Raji (cell line): ENCODE measurements around the gene FOXK2.

Experiments
- POLR2A ChIP-seq: IDR thresholded peaks from 2 replicates; pipeline ENCODE4 v1.6.1; 2011; ENCODE audit warnings: low read depth, low read length, control low read depth; ENCODE audit not compliant: insufficient read depth

Gene FOXK2

DNA sequence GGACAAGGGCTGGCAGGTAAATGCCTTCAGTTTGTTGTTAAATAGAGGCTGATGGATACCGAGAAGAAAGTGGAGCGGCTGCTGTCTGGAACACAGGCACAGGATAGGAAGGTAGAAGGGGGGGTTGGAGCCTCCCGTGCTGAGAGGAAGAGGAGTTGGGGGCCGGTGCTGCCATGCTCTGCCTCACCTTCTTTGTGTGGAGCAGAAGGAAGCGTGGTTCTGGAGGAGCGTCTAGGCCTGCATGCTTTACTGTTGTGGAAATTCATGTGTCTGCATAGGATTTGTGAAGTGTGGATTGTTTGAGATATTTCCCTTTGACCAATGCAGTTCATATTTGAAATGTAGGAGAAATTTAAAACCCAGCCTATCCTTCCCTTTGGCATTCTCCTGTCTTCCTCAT lies 52.3 kb downstream of the FOXK2 start:
- TF ChIP-seq POLR2A, result no peak

DNA sequence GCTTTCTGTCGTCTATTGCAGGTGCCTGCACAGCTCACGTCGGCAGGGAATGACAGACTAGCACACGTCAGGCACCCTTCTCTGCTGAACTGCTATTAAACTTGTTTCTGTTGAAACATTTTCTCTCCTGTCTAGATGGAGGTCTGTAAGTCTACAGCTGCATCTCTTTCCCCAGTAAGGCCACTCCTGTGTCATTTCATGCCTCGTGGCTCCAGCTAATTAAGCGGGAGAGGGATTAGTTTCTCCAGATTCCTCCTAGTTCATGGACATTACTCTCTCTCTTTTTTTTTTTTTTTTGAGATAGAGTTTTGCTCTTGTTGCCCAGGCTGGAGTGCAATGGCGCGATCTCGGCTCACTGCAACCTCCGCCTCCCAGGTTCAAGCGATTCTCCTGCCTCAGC lies 54.5 kb downstream of the FOXK2 start:
- TF ChIP-seq POLR2A, result no peak

DNA sequence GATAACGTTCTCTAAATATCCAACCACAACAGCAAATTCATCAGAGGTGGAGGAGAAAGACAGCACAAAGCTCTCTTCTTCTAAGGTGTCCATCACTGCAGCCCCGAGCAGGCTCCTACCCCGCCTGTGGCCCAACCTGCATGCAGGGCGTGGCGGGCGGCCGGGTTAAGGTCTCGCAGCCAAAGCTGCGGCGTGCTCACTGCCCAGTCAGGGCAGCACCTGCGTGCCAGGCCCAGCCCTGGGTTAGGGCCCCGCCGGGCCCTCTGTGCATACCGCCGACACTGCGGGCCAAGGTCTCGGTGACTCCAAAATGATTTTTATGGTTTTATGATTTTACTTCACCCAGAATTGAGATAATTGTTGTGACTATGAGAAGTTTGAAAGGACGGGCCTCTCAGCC lies 57.8 kb downstream of the FOXK2 start:
- no peak for TF ChIP-seq POLR2A

DNA sequence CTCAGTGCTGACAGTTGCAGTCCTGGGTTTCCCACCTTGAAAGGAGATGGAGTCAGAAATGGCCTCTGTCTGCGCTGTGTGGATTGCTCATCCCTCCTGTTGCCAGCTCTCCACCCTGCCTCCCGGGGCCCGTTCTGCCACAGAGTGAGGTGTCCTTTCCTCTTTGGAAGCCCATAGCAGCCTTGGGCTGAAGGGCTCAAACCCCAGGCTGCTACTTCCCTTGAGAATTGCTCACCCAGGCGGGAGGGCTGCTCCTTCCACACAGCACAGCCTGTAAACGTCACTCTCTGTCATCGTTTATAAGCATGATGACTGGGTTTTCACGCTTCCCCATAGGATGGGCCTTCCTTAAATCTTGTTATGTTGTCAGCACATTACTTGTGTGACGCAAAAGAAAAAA lies 62.7 kb downstream of the FOXK2 start:
- TF ChIP-seq POLR2A, result no peak

DNA sequence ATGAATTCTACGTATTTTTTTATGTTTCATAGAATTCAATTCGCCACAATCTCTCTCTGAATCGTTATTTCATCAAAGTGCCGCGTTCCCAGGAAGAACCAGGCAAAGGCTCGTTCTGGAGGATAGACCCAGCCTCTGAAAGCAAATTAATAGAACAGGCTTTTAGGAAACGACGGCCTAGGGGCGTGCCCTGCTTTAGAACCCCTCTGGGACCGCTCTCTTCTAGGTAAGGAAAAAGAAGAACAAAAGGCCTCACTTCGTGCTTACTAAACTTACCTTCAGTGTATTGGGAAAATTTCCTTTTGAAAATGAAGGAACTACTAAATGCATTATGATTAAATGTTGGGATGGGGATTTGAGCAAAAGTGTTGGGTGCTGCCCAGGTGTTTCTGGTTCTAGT lies 63.2 kb downstream of the FOXK2 start:
- no peak for TF ChIP-seq POLR2A

DNA sequence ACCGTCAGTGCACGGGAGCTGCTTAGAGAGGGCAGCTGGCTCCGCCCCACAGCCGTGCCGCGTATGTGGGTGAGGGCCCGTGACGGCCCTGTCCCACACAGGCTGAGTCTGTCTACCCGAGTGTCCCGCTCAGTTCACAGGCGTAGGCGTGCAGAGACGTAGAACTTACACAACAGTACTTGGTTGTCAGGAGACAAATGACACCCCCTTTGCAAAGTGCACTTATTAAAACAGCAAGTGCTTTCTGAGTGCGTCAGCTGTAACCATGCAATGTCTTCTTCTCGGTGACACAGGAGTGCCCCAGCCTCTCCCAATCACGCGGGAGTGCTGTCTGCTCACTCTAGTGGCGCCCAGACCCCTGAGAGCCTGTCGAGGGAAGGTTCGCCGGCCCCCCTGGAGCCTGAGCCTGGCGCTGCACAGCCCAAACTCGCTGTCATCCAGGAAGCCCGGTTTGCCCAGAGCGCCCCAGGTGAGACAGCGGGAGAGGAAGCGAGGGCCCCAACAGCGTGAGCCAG lies 64.2 kb downstream of the FOXK2 start:
- no peak for TF ChIP-seq POLR2A

DNA sequence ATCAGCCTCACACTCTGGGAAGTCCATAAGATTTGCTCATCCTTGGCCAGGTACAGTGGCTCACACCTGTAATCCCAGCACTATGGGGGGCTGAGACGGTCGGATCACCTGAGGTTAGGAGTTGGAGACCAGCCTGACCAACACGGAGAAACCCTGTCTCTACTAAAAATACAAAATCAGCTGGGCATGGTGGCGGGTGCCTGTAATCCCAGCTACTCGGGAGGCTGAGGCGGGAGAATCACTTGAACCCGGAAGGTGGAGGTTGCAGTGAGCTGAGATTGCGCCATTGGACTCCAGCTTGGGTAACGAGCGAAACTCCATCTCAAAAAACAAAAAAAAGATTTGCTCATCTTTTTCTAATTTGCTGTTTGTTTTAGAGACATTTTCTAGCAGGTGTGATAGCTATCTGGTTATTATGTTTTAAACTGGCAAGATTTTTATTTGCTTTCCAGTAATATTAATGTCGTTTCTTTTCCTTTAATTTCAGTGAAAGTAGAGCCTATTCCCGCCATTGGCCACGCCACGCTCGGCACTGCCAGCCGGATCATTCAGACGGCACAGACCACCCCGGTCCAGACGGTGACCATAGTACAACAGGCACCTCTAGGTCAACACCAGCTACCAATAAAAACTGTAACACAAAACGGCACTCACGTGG lies 67.2 kb downstream of the FOXK2 start:
- no peak for TF ChIP-seq POLR2A

DNA sequence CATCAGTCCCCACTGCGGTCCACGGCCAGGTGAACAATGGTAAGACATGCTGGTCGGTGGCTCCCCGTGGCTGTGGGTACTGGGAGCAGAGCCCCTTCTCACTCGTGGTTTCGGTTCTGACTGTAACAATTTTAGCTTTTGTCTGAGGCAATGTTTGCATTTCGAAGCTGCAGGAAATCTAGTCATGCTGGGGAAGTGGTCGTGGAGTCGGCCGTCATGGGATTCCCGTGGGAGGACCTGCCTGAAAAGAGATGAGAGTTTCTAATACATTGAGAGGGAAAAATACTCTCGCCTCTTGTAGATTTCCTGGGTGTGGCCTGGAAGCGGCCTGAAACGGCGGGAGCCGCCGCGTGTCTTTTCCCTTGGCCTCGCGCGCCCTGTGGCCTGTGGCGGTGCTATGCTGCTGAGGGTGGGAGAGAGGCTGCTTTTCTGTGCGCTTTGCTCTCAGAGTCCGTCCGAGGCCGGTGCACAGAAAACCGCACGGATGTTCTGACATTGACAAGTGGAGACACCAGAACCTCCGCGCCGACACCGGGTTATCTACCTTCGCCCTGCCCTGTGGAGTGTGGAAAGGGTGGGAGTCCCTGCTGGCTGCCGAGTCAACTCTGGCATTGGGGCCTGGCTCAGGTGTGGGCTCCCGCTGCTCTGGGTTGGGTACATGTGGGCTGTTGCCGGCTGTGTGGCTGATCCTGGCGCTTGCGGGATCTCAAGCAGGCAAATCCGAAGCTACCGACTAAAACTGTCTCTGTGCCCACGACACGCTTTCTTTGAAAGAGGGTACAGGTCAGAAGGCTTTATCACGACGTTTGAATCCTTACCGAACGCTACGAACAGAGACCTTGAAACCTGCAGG lies 67.9 kb downstream of the FOXK2 start:
- no peak for TF ChIP-seq POLR2A

DNA sequence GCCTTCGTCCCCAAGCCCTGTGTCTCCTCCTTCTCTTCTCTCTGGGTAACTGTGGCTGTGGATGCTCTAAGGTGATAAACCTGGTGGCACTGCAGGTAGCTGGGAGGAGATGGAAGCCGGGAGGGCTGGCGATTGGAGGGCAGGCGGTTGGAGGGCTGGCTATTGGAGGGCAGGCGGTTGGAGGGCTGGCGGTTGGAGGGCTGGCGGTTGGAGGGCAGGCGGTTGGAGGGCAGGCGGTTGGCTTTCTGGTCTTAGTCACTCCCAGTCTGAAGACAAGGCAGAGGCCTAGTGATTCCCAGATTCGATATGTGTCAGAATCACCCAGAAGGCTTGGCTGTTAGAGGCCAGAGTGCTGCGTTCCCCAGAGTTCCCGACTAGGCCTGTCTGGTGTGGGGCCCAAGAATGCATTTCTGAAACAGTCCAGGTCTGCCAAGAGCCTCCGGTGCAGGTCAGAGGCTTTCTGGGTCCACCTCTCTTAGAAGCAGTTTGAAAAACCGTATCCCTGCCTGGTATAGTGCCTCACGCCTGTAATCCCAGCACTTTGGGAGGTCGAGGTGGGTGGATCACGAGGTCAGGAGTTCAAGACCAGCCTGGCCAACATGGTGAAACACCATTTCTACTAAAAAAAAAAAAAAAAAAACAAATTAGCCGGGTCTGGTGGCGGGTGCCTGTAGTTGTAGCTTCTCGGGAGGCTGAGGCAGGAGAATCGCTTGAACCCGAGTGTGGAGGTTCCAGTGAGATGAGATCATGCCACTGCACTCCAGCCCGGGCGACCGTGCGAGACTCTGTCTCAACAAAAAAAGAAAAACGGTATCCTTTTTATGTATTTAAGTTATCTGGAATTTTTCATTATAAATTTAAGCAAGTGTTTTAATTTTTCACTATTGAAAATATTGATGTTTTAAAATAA lies 69.0 kb downstream of the FOXK2 start:
- no peak for TF ChIP-seq POLR2A

DNA sequence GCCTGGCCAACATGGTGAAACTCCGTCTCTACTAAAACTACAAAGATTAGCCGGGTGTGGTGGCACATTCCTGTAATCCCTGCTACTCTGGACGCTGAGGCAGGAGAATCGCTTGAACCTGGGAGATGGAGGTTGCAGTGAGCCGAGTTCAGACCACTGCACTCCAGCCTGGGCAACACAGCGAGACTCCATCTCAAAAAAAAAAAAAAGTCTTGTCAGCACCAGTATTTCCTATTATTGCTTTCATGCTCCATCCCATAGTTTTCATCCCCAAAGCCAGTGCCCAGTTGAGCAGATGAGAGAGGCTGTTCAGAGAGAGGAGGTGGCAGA lies 70.3 kb downstream of the FOXK2 start:
- TF ChIP-seq POLR2A, result no peak

DNA sequence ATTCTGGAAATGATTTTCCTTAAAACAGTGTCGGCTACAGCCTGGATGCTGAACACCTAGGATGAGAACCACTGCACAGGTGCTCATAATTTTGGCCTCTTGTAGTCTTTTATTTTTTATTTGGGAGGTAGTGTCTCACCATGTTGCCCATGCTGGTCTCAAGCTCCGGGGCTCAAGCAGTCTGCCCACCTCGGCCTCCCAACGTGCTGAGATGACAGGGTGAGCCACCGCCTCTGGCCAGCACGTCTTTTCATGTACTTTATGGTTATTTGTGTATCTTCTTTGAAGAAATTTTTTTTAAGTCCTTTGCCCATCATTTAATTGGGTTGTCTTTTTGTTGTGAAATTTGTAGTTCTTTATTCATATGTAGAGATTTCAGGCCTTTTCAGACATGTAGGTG lies 70.7 kb downstream of the FOXK2 start:
- TF ChIP-seq POLR2A, result no peak

DNA sequence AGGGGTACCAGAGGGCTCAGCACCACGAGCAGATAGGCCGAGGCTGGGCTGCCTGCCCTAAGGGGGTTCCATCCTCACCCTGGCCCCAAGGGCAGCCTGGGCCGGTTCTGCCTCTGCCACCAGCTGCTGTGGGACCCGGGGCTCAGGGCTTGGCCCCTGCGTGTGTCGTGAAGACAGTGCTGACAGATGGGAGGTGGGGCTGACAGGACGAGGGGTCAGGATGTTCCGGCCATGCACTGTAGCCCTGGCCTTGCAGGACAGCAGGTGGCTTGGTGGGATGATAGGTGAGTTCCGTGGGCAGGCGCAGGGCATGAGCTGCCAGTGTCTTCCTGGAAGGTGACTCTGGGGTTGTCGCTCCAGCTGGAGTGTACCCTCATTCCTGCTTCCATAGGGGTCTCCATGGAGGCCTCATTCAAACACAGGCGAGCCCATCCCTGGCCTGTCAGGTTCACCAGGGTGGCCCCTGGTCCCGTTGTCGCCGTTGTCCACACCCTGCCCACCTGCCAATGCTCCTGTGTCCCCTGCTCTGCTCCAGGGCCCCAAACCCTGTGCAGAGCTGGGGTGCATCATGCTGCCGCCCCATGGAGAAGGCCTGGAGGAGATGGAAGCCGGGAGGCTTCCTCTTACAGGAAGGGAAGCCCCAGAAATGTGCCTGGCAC lies 71.5 kb downstream of the FOXK2 start:
- no peak for TF ChIP-seq POLR2A

DNA sequence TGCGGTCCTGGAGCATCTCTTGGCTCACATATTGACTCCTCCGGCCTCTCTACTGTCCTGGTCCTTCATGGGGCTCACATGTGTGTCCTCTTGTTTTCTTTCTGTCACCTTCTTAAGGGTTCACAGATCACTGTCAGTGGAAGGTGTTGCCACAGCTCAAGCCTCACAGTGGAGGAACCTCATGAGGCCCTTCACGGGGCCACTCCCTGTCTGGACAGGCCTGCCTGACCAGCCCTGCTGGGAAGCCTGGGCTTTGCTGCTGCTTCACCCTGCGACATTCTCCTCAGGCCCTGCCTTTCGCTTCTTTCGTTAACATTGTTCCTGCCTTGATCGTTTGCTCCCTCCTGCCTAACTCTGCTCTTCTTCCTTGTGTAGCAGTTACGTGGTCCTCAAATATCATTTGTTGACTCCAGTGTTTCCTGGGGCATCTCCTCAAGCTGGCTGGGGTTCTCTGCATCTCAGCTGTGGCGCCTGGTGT lies 72.8 kb downstream of the FOXK2 start:
- no peak for TF ChIP-seq POLR2A

DNA sequence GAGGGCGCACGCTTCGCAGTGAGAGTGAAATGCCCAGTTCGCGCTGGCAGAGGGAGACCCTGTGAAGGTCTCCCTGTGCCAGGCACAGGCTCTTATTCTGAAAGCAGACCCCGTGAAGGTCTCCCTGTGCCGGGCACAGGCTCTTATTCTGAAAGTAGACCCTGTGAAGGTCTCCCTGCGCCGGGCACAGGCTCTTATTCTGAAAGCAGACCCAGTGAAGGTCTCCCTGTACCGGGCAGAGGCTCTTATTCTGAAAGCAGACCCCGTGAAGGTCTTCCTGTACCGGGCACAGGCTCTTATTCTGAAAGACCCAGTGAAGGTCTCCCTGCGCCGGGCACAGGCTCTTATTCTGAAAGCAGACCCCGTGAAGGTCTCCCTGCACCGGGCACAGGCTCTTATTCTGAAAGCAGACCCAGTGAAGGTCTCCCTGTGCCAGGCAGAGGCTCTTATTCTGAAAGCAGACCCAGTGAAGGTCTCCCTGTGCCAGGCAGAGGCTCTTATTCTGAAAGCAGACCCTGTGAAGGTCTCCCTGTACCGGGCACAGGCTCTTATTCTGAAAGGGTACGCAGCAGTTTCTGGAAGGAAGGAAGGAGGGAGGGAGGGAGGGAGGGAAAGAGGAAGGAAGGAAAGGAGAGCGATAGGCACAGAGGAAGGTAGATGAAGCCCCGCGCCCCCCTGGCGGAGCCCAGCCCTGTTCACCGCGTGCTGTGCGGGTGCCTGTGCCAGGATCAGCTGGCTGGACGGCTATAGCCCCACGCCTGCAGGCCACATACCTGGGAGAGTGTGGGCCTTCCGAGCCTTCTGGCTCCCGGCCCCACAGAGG lies 73.4 kb downstream of the FOXK2 start:
- no peak for TF ChIP-seq POLR2A
